Adipocyte (in vitro differentiated cells): ENCODE data around the gene CCDC27.

Experiments used
- DNase-seq: peaks from one replicate; pipeline ENCODE4 v3.0.0-alpha.2; 2015; ENCODE audit warnings: low read depth
- H3K27me3 ChIP-seq: replicated peaks from 2 replicates; pipeline ENCODE4 v1.7.0; 2013; ENCODE audit warnings: mild to moderate bottlenecking, low read length, moderate library complexity; ENCODE audit not compliant: control insufficient read depth, insufficient read depth
- H3K36me3 ChIP-seq: 2 replicates; pipeline ENCODE4 v1.7.0; 2013; ENCODE audit warnings: low read length, mild to moderate bottlenecking, moderate library complexity; ENCODE audit not compliant: control insufficient read depth, insufficient read depth, severe bottlenecking
- H3K4me1 ChIP-seq: 2 replicates; pipeline ENCODE4 v1.7.0; 2013; ENCODE audit warnings: mild to moderate bottlenecking, low read length, moderate library complexity; ENCODE audit not compliant: control insufficient read depth, insufficient read depth
- H3K4me3 ChIP-seq: 2 replicates; pipeline ENCODE4 v1.7.0; 2013; ENCODE audit warnings: mild to moderate bottlenecking, low read length, moderate library complexity
- H3K9ac ChIP-seq: 2 replicates; pipeline ENCODE4 v1.7.0; 2013; ENCODE audit warnings: mild to moderate bottlenecking, low read length, moderate library complexity
- H3K9me3 ChIP-seq: 2 replicates; pipeline ENCODE4 v1.7.0; 2013; ENCODE audit warnings: mild to moderate bottlenecking, low read length, moderate library complexity; ENCODE audit not compliant: control insufficient read depth

CCDC27 gene

DNA sequence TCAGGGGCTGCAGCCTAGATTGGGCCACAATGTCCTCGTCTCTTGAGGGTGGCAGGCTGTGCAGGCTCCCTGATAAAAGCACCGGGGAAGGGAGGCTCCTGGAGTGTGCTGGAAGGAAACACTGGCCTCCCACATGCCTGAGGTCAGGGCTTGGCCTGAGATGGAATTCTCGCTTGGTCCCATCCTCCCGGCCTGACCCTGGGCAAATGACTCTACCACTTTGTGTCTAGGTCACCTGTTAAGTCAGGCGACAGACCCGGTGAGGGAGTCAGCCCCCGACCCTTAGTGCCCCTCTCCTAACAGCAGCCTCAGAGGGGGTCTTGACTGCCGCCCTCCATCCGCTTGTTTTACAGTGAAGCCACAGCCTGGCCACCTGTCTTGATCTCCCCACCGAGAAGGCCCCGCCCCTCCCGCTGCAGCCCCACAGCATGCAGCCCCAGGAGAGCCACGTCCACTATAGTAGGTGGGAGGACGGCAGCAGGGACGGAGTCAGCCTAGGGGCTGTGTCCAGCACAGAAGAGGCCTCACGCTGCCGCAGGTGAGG is 22.8 kb downstream of the CCDC27 start:
- H3K36me3 ChIP-seq, result peaks cover 11% of the 10 kb centered on the region
- H3K9ac ChIP-seq, result no peak overlapping the region
- peaks cover 17% of the 10 kb centered on the region for H3K27me3 ChIP-seq
- no peaks in the 10 kb centered on the region for H3K9me3 ChIP-seq
- no peak overlapping the region for H3K4me3 ChIP-seq
- H3K4me1 ChIP-seq, result peaks cover 11% of the 10 kb centered on the region
- DNase-seq, result no peak

GRCh38 chr1:3775490-3776230 is 23.4 kb downstream of the CCDC27 start:
- Histone ChIP-seq H3K4me1 (peaks cover 11% of the 10 kb centered on the region), H3K4me3 (no peak overlapping the region), H3K27me3 (peaks cover 11% of the 10 kb centered on the region), H3K9me3 (no peaks in the 10 kb centered on the region), H3K9ac (no peak overlapping the region), H3K36me3 (peaks cover 18% of the 10 kb centered on the region)
- DNase-seq, result peak; percentile 52

DNA sequence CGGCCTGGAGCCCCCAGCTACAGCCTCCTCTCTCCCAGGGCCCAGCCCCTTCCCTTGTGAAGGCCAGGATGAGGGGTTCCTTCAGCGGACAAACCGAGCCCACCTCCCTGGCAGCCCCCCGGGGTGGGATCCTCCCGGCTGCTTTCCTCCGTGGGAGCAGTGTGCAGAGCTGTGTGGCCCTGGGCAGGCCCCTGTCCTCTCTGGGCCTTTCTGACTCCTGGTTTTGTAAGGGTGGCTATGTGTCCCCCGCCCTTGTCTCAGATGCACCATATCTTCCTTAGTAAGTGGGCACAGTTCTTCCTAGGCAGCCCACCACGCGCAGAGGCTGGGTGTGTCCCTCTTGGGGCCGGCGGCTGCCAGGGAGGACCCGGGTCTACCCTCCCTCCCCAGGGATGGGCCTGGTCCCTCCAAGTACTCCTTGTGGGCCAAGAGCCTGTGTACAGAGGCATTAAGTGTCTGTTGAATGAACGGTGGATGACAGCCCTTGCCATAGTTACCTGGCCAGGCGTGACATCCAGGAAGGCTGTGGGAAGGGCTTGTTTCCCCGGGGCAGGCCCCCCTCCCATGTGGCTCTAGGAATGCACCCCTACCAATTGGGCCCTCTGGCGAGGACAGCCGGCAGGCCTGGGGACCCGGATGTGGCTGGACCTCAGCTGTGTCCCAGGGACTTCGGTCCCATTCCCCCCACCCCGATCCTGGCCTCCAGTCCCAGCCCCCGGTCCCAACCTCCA is 24.1 kb downstream of the CCDC27 start:
- Histone ChIP-seq H3K9ac (no peak overlapping the region), H3K4me1 (peaks cover 11% of the 10 kb centered on the region), H3K9me3 (no peaks in the 10 kb centered on the region), H3K27me3 (peaks cover 3% of the 10 kb centered on the region), H3K36me3 (peaks cover 25% of the 10 kb centered on the region), H3K4me3 (no peak overlapping the region)
- DNase-seq, result no peak

DNA sequence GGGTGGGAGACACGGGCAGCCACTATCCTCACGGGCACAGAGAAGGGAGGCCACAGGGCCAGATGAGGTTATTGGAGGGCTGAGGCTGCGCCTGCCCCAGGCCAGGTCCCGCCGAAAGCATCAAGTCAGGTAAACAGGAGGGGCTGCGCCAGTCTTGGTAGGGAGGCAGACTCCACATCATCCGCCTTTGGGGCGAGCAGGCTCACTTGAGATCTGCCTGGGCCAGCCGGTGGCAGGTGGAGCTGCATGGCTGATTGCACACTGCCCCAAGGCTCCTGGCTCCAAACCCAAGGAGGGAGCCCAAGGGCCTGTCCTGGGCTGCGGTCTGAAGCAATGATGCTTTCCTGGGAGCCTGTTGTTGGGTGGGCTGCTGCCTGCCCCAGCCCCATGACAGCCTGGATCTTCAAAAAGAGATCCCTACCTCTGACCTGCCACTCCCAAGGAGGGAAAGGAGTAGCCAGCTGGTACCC is 24.9 kb downstream of the CCDC27 start:
- H3K9me3 ChIP-seq, result no peaks in the 10 kb centered on the region
- DNase-seq, result no peak
- H3K36me3 ChIP-seq, result peaks cover 32% of the 10 kb centered on the region
- H3K27me3 ChIP-seq, result no peaks in the 10 kb centered on the region
- no peak overlapping the region for H3K9ac ChIP-seq
- no peak overlapping the region for H3K4me3 ChIP-seq
- H3K4me1 ChIP-seq, result peaks cover 5% of the 10 kb centered on the region

DNA sequence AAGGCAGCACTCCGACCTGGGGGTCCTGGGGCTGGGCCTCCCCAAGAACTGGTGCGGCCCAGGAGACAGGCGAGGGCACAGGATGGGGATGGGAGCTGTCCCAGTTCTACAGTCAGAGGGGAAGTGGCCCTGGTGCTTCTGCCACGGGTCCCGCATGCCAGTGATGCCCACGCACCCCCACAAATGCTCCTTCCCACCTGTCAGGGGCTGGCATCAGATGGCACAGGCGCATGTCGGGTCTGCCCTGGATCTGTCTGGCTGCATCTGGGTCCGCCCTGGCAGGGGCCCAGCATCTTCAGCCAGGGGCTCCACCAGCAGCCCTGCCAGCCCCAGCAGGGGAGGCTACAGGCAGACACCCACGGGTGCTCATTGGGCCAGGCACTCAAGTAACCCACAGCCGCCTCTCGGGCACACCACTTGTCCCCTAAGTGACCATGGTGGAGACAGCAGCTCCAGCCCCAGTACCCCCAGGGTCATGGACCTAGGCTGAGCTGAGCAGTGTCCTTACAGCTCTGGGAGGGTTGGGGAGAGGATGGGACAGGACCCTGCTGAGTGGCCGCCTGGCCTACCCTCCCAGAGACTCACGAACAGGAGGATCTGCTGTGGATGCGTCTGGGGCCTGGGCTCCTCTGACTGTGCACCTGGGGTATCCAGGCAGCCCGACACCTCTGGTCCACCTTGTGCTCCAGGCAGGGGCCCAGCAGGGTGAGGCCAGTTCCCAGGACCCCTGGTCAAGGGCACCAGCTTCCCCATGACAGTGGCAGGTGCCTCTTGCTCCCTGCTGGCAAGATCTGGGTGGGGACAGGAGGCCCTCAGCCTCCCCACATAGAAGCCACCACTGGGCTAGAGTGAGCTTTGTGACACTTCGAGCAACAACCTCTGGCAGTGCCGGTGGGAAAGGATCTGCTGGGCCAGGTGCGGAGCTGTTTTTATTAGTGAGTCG is 25.7 kb downstream of the CCDC27 start:
- Histone ChIP-seq H3K4me3 (no peak overlapping the region), H3K4me1 (peaks cover 5% of the 10 kb centered on the region)
- no peak for DNase-seq

GRCh38 chr1:3778590-3779264 is 26.5 kb downstream of the CCDC27 start:
- Histone ChIP-seq H3K36me3 (peaks cover 49% of the 10 kb centered on the region), H3K4me3 (no peak overlapping the region), H3K27me3 (no peaks in the 10 kb centered on the region), H3K9me3 (no peaks in the 10 kb centered on the region), H3K9ac (no peak overlapping the region), H3K4me1 (peaks cover 5% of the 10 kb centered on the region)
- DNase-seq, result no peak

More for the DNA sequence above, 25.7 kb downstream of the CCDC27 start:
- H3K9me3 ChIP-seq, result no peaks in the 10 kb centered on the region
- H3K36me3 ChIP-seq, result peaks cover 40% of the 10 kb centered on the region
- no peak overlapping the region for H3K9ac ChIP-seq
- no peaks in the 10 kb centered on the region for H3K27me3 ChIP-seq

GRCh38 chr1:3779265-3779911 is 27.1 kb downstream of the CCDC27 start:
- Histone ChIP-seq H3K4me3 (no peak overlapping the region), H3K9me3 (no peaks in the 10 kb centered on the region), H3K9ac (no peak overlapping the region), H3K4me1 (peaks cover 5% of the 10 kb centered on the region), H3K36me3 (peaks cover 55% of the 10 kb centered on the region), H3K27me3 (no peaks in the 10 kb centered on the region)
- no peak for DNase-seq

DNA sequence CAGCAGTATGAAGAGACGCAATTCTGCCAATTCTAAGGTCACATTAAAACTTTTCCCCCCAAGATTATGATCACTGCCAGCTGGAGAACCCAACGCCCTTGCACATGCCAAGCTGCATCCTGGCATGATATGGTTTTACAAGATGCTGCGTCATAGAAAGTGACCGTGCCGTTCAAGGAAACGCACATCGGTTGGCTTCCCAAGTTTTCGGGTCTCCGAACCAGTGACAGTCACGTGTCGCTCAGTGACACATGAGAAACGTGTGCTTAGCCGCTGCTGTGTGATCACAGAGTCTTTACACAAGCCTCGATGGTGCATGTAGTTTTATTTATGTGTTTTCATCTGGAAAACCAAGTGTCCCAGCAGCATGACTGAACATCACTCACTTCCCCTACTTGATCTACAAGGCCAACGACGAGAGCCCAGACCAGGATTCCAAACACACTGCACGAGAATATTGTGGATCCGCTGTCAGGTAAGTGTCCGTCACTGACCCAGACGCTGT is 27.7 kb downstream of the CCDC27 start:
- Histone ChIP-seq H3K9me3 (no peaks in the 10 kb centered on the region), H3K36me3 (peaks cover 61% of the 10 kb centered on the region), H3K4me3 (no peak overlapping the region), H3K4me1 (peaks cover 4% of the 10 kb centered on the region), H3K27me3 (no peaks in the 10 kb centered on the region), H3K9ac (no peak overlapping the region)
- no peak for DNase-seq

DNA sequence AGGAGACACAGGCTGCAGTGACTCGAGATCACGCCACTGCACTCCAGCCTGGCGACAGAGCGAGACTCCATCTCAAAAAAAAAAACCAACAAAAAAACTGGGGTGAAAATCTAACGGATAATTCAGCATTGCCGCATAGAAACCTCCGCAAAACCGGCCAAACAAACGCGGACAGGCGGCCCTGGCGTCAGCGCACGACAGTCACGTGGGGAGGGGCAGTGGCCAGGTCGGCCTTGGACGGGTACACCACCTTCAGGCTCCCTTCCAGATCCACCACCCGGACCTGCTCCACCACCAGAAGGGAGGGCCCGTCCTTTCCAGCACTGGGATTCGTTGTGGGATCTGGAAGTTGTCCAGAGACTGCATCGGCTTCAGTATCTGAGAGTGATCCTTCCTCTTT is 28.7 kb downstream of the CCDC27 start:
- no peaks in the 10 kb centered on the region for H3K27me3 ChIP-seq
- peaks cover 70% of the 10 kb centered on the region for H3K36me3 ChIP-seq
- no peaks in the 10 kb centered on the region for H3K4me1 ChIP-seq
- no peak for DNase-seq
- no peak overlapping the region for H3K4me3 ChIP-seq
- no peak overlapping the region for H3K9ac ChIP-seq
- H3K9me3 ChIP-seq, result no peaks in the 10 kb centered on the region
